Heart left ventricle (tissue), 16 donors: ENCODE measurements around the gene FAAP20. TPM values are rescaled to one million over a fixed set of nuclear protein-coding genes. Genes with fewer than 3 reads are reported as not detected.
A peak's percentile ranks its signal among the peaks of the same experiment; 100 is the strongest.

Experiments used
- ATAC-seq, 4 donors: fragments of 200-7000 bp; cut with Tn5 transposase; one replicate each; pipeline ENCODE4 v1.9.1; 2020 to 2022; ENCODE audit warnings: moderate library complexity in 4 of 4, mild to moderate bottlenecking in 3 of 4, moderate number of reproducible peaks in 1 of 4
- DNase-seq, 5 donors: peaks; one replicate each; pipeline ENCODE4 v3.0.0-alpha.2; 2020
- H3K27ac ChIP-seq, 12 donors: fragments of 200-600 bp; sonication (generic) in 4 of 12; one replicate each; pipeline versions ENCODE4 v1.5.0 to v1.8.0; 2016 to 2022; ENCODE audit warnings: mild to moderate bottlenecking in 2 of 12
- H3K27me3 ChIP-seq, 9 donors: fragments of 200-600 bp; sonication (generic) in 2 of 9; one replicate each; pipeline versions ENCODE4 v1.5.1 to v1.8.0; 2016 to 2022; ENCODE audit warnings: mild to moderate bottlenecking in 3 of 9
- H3K36me3 ChIP-seq, 9 donors: fragments of 200-600 bp; sonication (generic) in 2 of 9; one replicate each; pipeline versions ENCODE4 v1.5.0 to v1.8.0; 2018 to 2022; ENCODE audit warnings: mild to moderate bottlenecking in 2 of 9
- H3K4me1 ChIP-seq, 12 donors: fragments of 200-600 bp; sonication (generic) in 4 of 12; one replicate each; pipeline versions ENCODE4 v1.5.0 to v1.8.0; 2016 to 2022; ENCODE audit warnings: mild to moderate bottlenecking in 3 of 12
- H3K4me3 ChIP-seq, 12 donors: fragments of 200-600 bp; sonication (generic) in 4 of 12; one replicate each; pipeline versions ENCODE4 v1.5.0 to v1.8.0; 2017 to 2022; ENCODE audit warnings: mild to moderate bottlenecking in 9 of 12, moderate library complexity in 4 of 12
- H3K9me3 ChIP-seq, 12 donors: fragments of 200-600 bp; sonication (generic) in 4 of 12; one replicate each; pipeline versions ENCODE4 v1.5.0 to v1.8.0; 2016 to 2022; ENCODE audit warnings: mild to moderate bottlenecking in 1 of 12
- CTCF ChIP-seq, 12 donors: fragments of 200-600 bp; sonication (generic) in 4 of 12; IDR thresholded peaks; one replicate each; pipeline versions ENCODE4 v1.5.0 to v1.8.0; 2018 to 2022; ENCODE audit warnings: antibody characterized with exemption in 12 of 12, mild to moderate bottlenecking in 5 of 12
- POLR2A ChIP-seq, 2 donors: fragments of 450-650 bp; IDR thresholded peaks; one replicate each; pipeline ENCODE4 v1.6.1; 2017; ENCODE audit warnings: antibody characterized with exemption in 2 of 2, mild to moderate bottlenecking in 2 of 2, moderate library complexity in 2 of 2
- WGBS, 4 donors: extraction: QIAGEN DNeasy Blood & Tissue Kit in 2 of 4; methylation state at CpG; one replicate each; pipeline versions ENCODE4 v1.1.5 to v1.1.7; 2013 to 2018; 5-methylcytosine and 5-hydroxymethylcytosine counted together
- intact Hi-C, 10 donors: fragments of 100-400 bp; cut with DNase I; formaldehyde crosslinking; loops; one replicate each; pipeline versions ENCODE4 v1.11.1 to v1.14.2; 2022
- polyA plus RNA-seq, 2 donors: library from polyadenylated mRNA; stranded (reverse); fragments of 200-250 nt; gene quantifications; one replicate each; pipeline ENCODE4 v1.2.3, GENCODE V29; 2013
- total RNA-seq, 9 donors: library from RNA; depleted of rRNA in 2 of 9; stranded (reverse); fragments of >200 nt in 2 of 9; fragmentation: NEBNext Ultra II Directional in 3 of 9; extraction: Animal tissue kit (Norgen Biotek cat#: 25700) in 3 of 9; gene quantifications; one replicate each; pipeline versions ENCODE4 v1.1.0 to v1.2.4, GENCODE V29; 2016 to 2023
- donor health status: ischemic (EF 13 %, LVEDD 7.1; RV severe dilation, severe dysfunction).
- donor health status: healthy with polysubstance abuse.
- donor health status: DM: no; HTN: yes; CAD: no.
- donor health status: DM: no; HTN: no; CAD: no.
- donor health status: ischemic (EF 25% LVEDD 6.9; RV normal size, moderate dysfunction).
- donor health status: ischemic (EF 25% LVEDD 5.7; RV mildly dilated, moderate dysfunction).
- donor health status: healthy.
- donor health status: DM: yes; HTN: yes; CAD: no.
- donor health status: ischemic (EF 35%, LVEDD 5.7; RV mildly dilated, moderate dysfunction).
- donor health status: nonischemic (EF 11% LVEDD 7.7; RV severe dilation, severe dysfunction).
- donor health status: DM: yes; HTN: yes; CAD: no.
- donor health status: PGD.
- donor health status: ischemic (EF 29% LVEDD 5.4; RV normal size, mild dysfunction).
- donor health status: nonischemic (EF 23%, LVEDD 6.1; RV moderate dilation, normal function).

Gene FAAP20
- total and polyA plus RNA-seq, 11 donors = 20.9 to 61.3 (median 36.6) TPM

GRCh38 chr1:2232916-2233438 is 38.4 kb upstream of the FAAP20 start:
- Histone ChIP-seq H3K9me3 (no peaks in the 10 kb centered on the region), H3K27ac (peak overlapping the region; percentile 58 to 89 (median 84)), H3K4me1 (peaks cover 20 to 91% (median 77%) of the 10 kb centered on the region in 12 donors), H3K36me3 (no peaks in the 10 kb centered on the region), H3K27me3 (no peaks in the 10 kb centered on the region), H3K4me3 (peak overlapping the region in 10 of 12 donors; percentile 68 to 92 (median 76))
- DNase-seq = peak in 2 of 5 donors; percentile 25 to 35
- TF ChIP-seq CTCF (IDR thresholded peaks at IDR 0.05) (no peak), POLR2A (IDR thresholded peaks at IDR 0.05) (no peak)
- intact Hi-C loops = loop anchor here in 8 of 10 donors (5.0 to 10.0 kb wide), 7 partner anchors 36 to 82 kb away; no protein-coding TSS in a partner anchor
- whole genome bisulfite sequencing, 4 donors = 28 to 49% (median 38%) methylated on average over 11 to 23 of the region's 23 CpGs
- ATAC-seq = no peak

- TF ChIP-seq POLR2A (IDR thresholded peaks at IDR 0.05) (no peak), CTCF (IDR thresholded peaks at IDR 0.05) (no peak)
- DNase-seq (peak in 2 of 5 donors; percentile 23 to 24), ATAC-seq (no peak)
- H3K4me1 ChIP-seq = peaks cover 16 to 85% (median 71%) of the 10 kb centered on the region in 12 donors
- no peaks in the 10 kb centered on the region for H3K36me3 ChIP-seq
- intact Hi-C loops = loop anchor here in 8 of 10 donors (5.0 to 10.0 kb wide), 7 partner anchors 35 to 82 kb away; no protein-coding TSS in a partner anchor
- WGBS, 4 donors = 36 to 51% (median 43%) methylated on average over 15 to 17 of the region's 17 CpGs
- H3K27me3 ChIP-seq = no peaks in the 10 kb centered on the region
- H3K27ac ChIP-seq = peak overlapping the region; percentile 38 to 89 (median 84)
- H3K9me3 ChIP-seq = no peaks in the 10 kb centered on the region
- H3K4me3 ChIP-seq = peak overlapping the region in 11 of 12 donors; percentile 68 to 92 (median 76)
Measured at GRCh38 chr1:2232255-2232915, 37.8 kb upstream of the FAAP20 start.

- H3K27me3 ChIP-seq = no peaks in the 10 kb centered on the region
- DNase-seq (peak; percentile 78 to 89 (median 80)), ATAC-seq (peak; percentile 15 to 36 (median 30))
- peaks cover 16 to 81% (median 66%) of the 10 kb centered on the region in 12 donors for H3K4me1 ChIP-seq
- H3K36me3 ChIP-seq = no peaks in the 10 kb centered on the region
- intact Hi-C loops = loop anchor here in 8 of 10 donors (2.0 to 10.0 kb wide), 8 partner anchors 34 to 83 kb away; no protein-coding TSS in a partner anchor
- peak overlapping the region; percentile 66 to 92 (median 75) for H3K4me3 ChIP-seq
- TF ChIP-seq POLR2A (IDR thresholded peaks at IDR 0.05) = no peak
- no peak for TF ChIP-seq CTCF (IDR thresholded peaks at IDR 0.05)
- peak overlapping the region; percentile 72 to 89 (median 84) for H3K27ac ChIP-seq
- 15 to 33% (median 21%) methylated on average over 26 of the region's 26 CpGs for WGBS, 4 donors
- no peaks in the 10 kb centered on the region for H3K9me3 ChIP-seq
Measured at GRCh38 chr1:2231532-2232254, 37.1 kb upstream of the FAAP20 start.
